Ishikawa (cell line): ENCODE measurements around the gene DNAJB4.

ENCODE experiments used
- CEBPB ChIP-seq: IDR thresholded peaks from 2 replicates; pipeline ENCODE4 v1.6.1; 2012
- CREB1 ChIP-seq: IDR thresholded peaks from 2 replicates; pipeline ENCODE4 v1.6.1; 2012; ENCODE audit warnings: low read depth
- EGR1 ChIP-seq: IDR thresholded peaks from 2 replicates; pipeline ENCODE4 v1.6.1; 2012
- EP300 ChIP-seq: IDR thresholded peaks from 2 replicates; pipeline ENCODE4 v1.6.1; 2012; ENCODE audit warnings: borderline replicate concordance
- FOXM1 ChIP-seq: IDR thresholded peaks from 2 replicates; pipeline ENCODE4 v1.6.1; 2012; ENCODE audit warnings: low read depth, borderline replicate concordance
- MAX ChIP-seq: IDR thresholded peaks from 2 replicates; pipeline ENCODE4 v1.6.1; 2012
- NFIC ChIP-seq: IDR thresholded peaks from 2 replicates; pipeline ENCODE4 v1.6.1; 2012
- RAD21 ChIP-seq: IDR thresholded peaks from 2 replicates; pipeline ENCODE4 v1.6.1; 2012; ENCODE audit warnings: low read depth
- REST ChIP-seq: IDR thresholded peaks from 2 replicates; pipeline ENCODE4 v1.6.1; 2012; ENCODE audit warnings: low read depth, mild to moderate bottlenecking
- TAF1 ChIP-seq: IDR thresholded peaks from 2 replicates; pipeline ENCODE4 v1.6.1; 2012; ENCODE audit warnings: low read depth, mild to moderate bottlenecking
- TEAD4 ChIP-seq: IDR thresholded peaks from 2 replicates; pipeline ENCODE4 v1.6.1; 2012
- YY1 ChIP-seq: IDR thresholded peaks from 2 replicates; pipeline ENCODE4 v1.6.1; 2012; ENCODE audit warnings: low read depth
- ZBTB7A ChIP-seq: IDR thresholded peaks from 2 replicates; pipeline ENCODE4 v1.6.1; 2012; ENCODE audit warnings: low read depth

- TF ChIP-seq RAD21 (no peak), CEBPB (no peak), TEAD4 (no peak), YY1 (no peak), CREB1 (no peak), EP300 (no peak), ZBTB7A (no peak), NFIC (no peak), EGR1 (no peak), REST (no peak), TAF1 (no peak), FOXM1 (no peak), MAX (no peak)
These were observed 44.7 kb downstream of the DNAJB4 start for GRCh38 chr1:78049396-78049795.
